GM18907 (cell line): ENCODE measurements around the gene PCP2.
"Not testable (repeated sequence)": the region's sequence is repeated elsewhere in the genome, so short reads cannot be mapped to it uniquely, and the experiment has no call there.

Source experiments
- ATAC-seq: cut with Tn5 transposase; IDR thresholded peaks from one replicate; pipeline ENCODE4 v1.9.1; 2021; ENCODE audit warnings: mild to moderate bottlenecking, moderate library complexity; ENCODE audit not compliant: unreplicated experiment

Gene PCP2

GRCh38 chr19:7662657-7663056 is 29.1 kb upstream of the PCP2 start:
- no peak for ATAC-seq

GRCh38 chr19:7661744-7662538 is 28.4 kb upstream of the PCP2 start:
- no peak for ATAC-seq

GRCh38 chr19:7658219-7658686 is 24.7 kb upstream of the PCP2 start:
- peak; percentile 65 for ATAC-seq

- ATAC-seq, result no peak
Observed at GRCh38 chr19:7657131-7657751, 23.7 kb upstream of the PCP2 start.

GRCh38 chr19:7655581-7655980 is 22.1 kb upstream of the PCP2 start:
- ATAC-seq, result no peak

- no peak for ATAC-seq
Observed at GRCh38 chr19:7654401-7654800, 20.9 kb upstream of the PCP2 start.

- no peak for ATAC-seq
Observed at GRCh38 chr19:7652061-7652641, 18.6 kb upstream of the PCP2 start.

- no peak for ATAC-seq
Observed at GRCh38 chr19:7650148-7650547, 16.6 kb upstream of the PCP2 start.

GRCh38 chr19:7648265-7649014 is 14.9 kb upstream of the PCP2 start:
- ATAC-seq, result no peak

- ATAC-seq, result no peak
Observed at GRCh38 chr19:7647156-7647555, 13.6 kb upstream of the PCP2 start.

- no peak for ATAC-seq
Observed at GRCh38 chr19:7646426-7646700, 12.8 kb upstream of the PCP2 start.

- no peak for ATAC-seq
Observed at GRCh38 chr19:7645656-7646425, 12.3 kb upstream of the PCP2 start.

- no peak for ATAC-seq
Observed at GRCh38 chr19:7645163-7645562, 11.6 kb upstream of the PCP2 start.

GRCh38 chr19:7644550-7644877 is 11.0 kb upstream of the PCP2 start:
- no peak for ATAC-seq

- ATAC-seq, result not testable (repeated sequence)
Observed at GRCh38 chr19:7643629-7644549, 10.4 kb upstream of the PCP2 start.

GRCh38 chr19:7643031-7643415 is 9.5 kb upstream of the PCP2 start:
- no peak for ATAC-seq

- ATAC-seq, result no peak
Observed at GRCh38 chr19:7642295-7643030, 8.9 kb upstream of the PCP2 start.

- no peak for ATAC-seq
Observed at GRCh38 chr19:7641290-7642276, 8.1 kb upstream of the PCP2 start.
